ENCODE results near the gene THUMPD3. TPM values are rescaled to one million over a fixed set of nuclear protein-coding genes. Genes with fewer than 3 reads are reported as not detected.

THUMPD3 gene
- total and polyA plus RNA-seq, 2 donors from 2014 or later = 31.9 to 44.1 TPM

GRCh38 chr3:9428411-9428810 lies 65.6 kb downstream of the THUMPD3 start:
- TF ChIP-seq CTCF (IDR thresholded peaks at IDR 0.05; ENCODE audit: borderline replicate concordance, extremely low read depth, insufficient read depth) = no peak
- Histone ChIP-seq H3K36me3 (ENCODE audit: control insufficient read depth in 2 of 3, insufficient read depth in 3 of 3, low read length in 3 of 3) (peaks cover 16 to 44% (median 22%) of the 10 kb centered on the region in 3 donors), H3K27me3 (ENCODE audit: control insufficient read depth, insufficient read depth, low read length) (no peaks in the 10 kb centered on the region), H3K9ac (ENCODE audit: low read length in 3 of 3) (no peak overlapping the region), H3K9me3 (ENCODE audit: control insufficient read depth in 2 of 3, insufficient read depth in 1 of 3, low read length in 3 of 3) (no peaks in the 10 kb centered on the region), H3K4me3 (ENCODE audit: low read length in 3 of 3) (no peak overlapping the region), H3K27ac (ENCODE audit: low read depth in 2 of 2, low read length in 2 of 2) (no peak overlapping the region), H3K4me1 (ENCODE audit: control insufficient read depth in 2 of 3, insufficient read depth in 2 of 3, low read depth in 1 of 3, low read length in 3 of 3) (peaks cover 0 to 8% (median 6%) of the 10 kb centered on the region in 3 donors)
- FAIRE-seq = no peak
- intact Hi-C loops (cut with DNase I) = no loop called here
- DNase-seq = no peak

GRCh38 chr3:9430733-9431132 lies 67.9 kb downstream of the THUMPD3 start:
- no peaks in the 10 kb centered on the region for H3K9me3 ChIP-seq (ENCODE audit: control insufficient read depth in 2 of 3, insufficient read depth in 1 of 3, low read length in 3 of 3)
- no peak for TF ChIP-seq CTCF (IDR thresholded peaks at IDR 0.05; ENCODE audit: borderline replicate concordance, extremely low read depth, insufficient read depth)
- no peak overlapping the region for H3K9ac ChIP-seq (ENCODE audit: low read length in 3 of 3)
- peaks cover 0 to 7% (median 6%) of the 10 kb centered on the region in 3 donors for H3K4me1 ChIP-seq (ENCODE audit: control insufficient read depth in 2 of 3, insufficient read depth in 2 of 3, low read depth in 1 of 3, low read length in 3 of 3)
- no peak for DNase-seq
- peak; percentile 49 for FAIRE-seq
- H3K27me3 ChIP-seq (ENCODE audit: control insufficient read depth, insufficient read depth, low read length) = no peaks in the 10 kb centered on the region
- peak overlapping the region in 1 of 3 donors; percentile 2 for H3K4me3 ChIP-seq (ENCODE audit: low read length in 3 of 3)
- intact Hi-C loops (cut with DNase I) = no loop called here
- H3K36me3 ChIP-seq (ENCODE audit: control insufficient read depth in 2 of 3, insufficient read depth in 3 of 3, low read length in 3 of 3) = peaks cover 34 to 67% (median 41%) of the 10 kb centered on the region in 3 donors
- H3K27ac ChIP-seq (ENCODE audit: low read depth in 2 of 2, low read length in 2 of 2) = peak overlapping the region in 1 of 2 donors; percentile 55

GRCh38 chr3:9433627-9434521 lies 71.0 kb downstream of the THUMPD3 start:
- Histone ChIP-seq H3K4me1 (ENCODE audit: control insufficient read depth in 2 of 3, insufficient read depth in 2 of 3, low read depth in 1 of 3, low read length in 3 of 3) (peaks cover 0 to 7% (median 4%) of the 10 kb centered on the region in 3 donors), H3K4me3 (ENCODE audit: low read length in 3 of 3) (no peak overlapping the region), H3K36me3 (ENCODE audit: control insufficient read depth in 2 of 3, insufficient read depth in 3 of 3, low read length in 3 of 3) (peaks cover 32 to 73% (median 59%) of the 10 kb centered on the region in 3 donors), H3K27ac (ENCODE audit: low read depth in 2 of 2, low read length in 2 of 2) (no peak overlapping the region), H3K9me3 (ENCODE audit: control insufficient read depth in 2 of 3, insufficient read depth in 1 of 3, low read length in 3 of 3) (no peaks in the 10 kb centered on the region), H3K27me3 (ENCODE audit: control insufficient read depth, insufficient read depth, low read length) (no peaks in the 10 kb centered on the region), H3K9ac (ENCODE audit: low read length in 3 of 3) (no peak overlapping the region)
- intact Hi-C loops (cut with DNase I) = no loop called here
- no peak for TF ChIP-seq CTCF (IDR thresholded peaks at IDR 0.05; ENCODE audit: borderline replicate concordance, extremely low read depth, insufficient read depth)
- DNase-seq (no peak), FAIRE-seq (no peak)
